Thyroid gland (tissue), 4 donors: Measurements from ENCODE around the gene BMP2K.

Experiments used
- CTCF ChIP-seq, 6 experiments: fragments of 200-600 bp in 3 of 6; fragments of 450-650 bp in 3 of 6; sonication (generic) in 3 of 6; IDR thresholded peaks; one replicate each; pipeline ENCODE4 v1.5.1; 2016 to 2019; ENCODE audit warnings: antibody characterized with exemption in 6 of 6, mild to moderate bottlenecking in 2 of 6, inconsistent platforms in 1 of 6, moderate library complexity in 1 of 6
- POLR2A ChIP-seq, 2 donors: fragments of 450-650 bp; IDR thresholded peaks; one replicate each; pipeline ENCODE4 v1.6.1; 2017; ENCODE audit warnings: antibody characterized with exemption in 2 of 2, mild to moderate bottlenecking in 2 of 2, moderate library complexity in 1 of 2

GRCh38 chr4:78748381-78748780 is 27.8 kb upstream of the BMP2K start:
- TF ChIP-seq CTCF (IDR thresholded peaks at IDR 0.05) (no peak), POLR2A (IDR thresholded peaks at IDR 0.05) (no peak)
